Ishikawa (cell line): ENCODE measurements around the gene IL36A.

Source experiments
- CEBPB ChIP-seq: IDR thresholded peaks from 2 replicates; pipeline ENCODE4 v1.6.1; 2012
- EGR1 ChIP-seq: IDR thresholded peaks from 2 replicates; pipeline ENCODE4 v1.6.1; 2012
- EP300 ChIP-seq: IDR thresholded peaks from 2 replicates; pipeline ENCODE4 v1.6.1; 2012; ENCODE audit warnings: borderline replicate concordance
- FOXM1 ChIP-seq: IDR thresholded peaks from 2 replicates; pipeline ENCODE4 v1.6.1; 2012; ENCODE audit warnings: low read depth, borderline replicate concordance
- RAD21 ChIP-seq: IDR thresholded peaks from 2 replicates; pipeline ENCODE4 v1.6.1; 2012; ENCODE audit warnings: low read depth
- TAF1 ChIP-seq: IDR thresholded peaks from 2 replicates; pipeline ENCODE4 v1.6.1; 2012; ENCODE audit warnings: low read depth, mild to moderate bottlenecking
- TCF12 ChIP-seq: IDR thresholded peaks from 2 replicates; pipeline ENCODE4 v1.6.1; 2012; ENCODE audit warnings: low read depth
- YY1 ChIP-seq: IDR thresholded peaks from 2 replicates; pipeline ENCODE4 v1.6.1; 2012; ENCODE audit warnings: low read depth
- TF ChIP-seq, protein P1 (sequence below): IDR thresholded peaks from 2 replicates; pipeline ENCODE4 v1.6.1; 2012
- TF ChIP-seq, protein P2 (sequence below): IDR thresholded peaks from 2 replicates; pipeline ENCODE4 v1.6.1; 2012; ENCODE audit warnings: low read depth, mild to moderate bottlenecking
- TF ChIP-seq, protein P3 (sequence below): IDR thresholded peaks from 2 replicates; pipeline ENCODE4 v1.6.1; 2012

DNA sequence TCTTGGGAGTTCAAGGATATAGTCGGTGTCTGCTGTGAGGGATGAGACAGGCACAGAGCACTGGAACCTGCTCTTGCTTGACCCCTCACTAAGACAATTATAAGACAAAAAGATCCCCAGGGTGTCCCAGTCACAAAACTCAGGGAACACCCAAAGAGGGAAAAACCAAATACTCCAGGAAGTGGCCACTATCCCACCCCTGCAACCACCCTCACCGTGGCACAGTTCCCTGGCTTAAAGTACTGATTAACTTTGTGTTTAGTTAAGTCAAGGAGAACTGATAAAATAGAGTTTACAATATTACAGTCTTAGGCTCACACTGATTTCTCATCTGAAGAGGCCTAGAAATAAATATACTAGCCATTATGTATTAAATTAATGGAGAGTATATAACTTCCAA, 33.9 kb downstream of the IL36A start:
- no peak for TF ChIP-seq CEBPB
- TF ChIP-seq TCF12: no peak
- TF ChIP-seq, protein P1, sequence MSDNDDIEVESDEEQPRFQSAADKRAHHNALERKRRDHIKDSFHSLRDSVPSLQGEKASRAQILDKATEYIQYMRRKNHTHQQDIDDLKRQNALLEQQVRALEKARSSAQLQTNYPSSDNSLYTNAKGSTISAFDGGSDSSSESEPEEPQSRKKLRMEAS: no peak
- TF ChIP-seq, protein P2, sequence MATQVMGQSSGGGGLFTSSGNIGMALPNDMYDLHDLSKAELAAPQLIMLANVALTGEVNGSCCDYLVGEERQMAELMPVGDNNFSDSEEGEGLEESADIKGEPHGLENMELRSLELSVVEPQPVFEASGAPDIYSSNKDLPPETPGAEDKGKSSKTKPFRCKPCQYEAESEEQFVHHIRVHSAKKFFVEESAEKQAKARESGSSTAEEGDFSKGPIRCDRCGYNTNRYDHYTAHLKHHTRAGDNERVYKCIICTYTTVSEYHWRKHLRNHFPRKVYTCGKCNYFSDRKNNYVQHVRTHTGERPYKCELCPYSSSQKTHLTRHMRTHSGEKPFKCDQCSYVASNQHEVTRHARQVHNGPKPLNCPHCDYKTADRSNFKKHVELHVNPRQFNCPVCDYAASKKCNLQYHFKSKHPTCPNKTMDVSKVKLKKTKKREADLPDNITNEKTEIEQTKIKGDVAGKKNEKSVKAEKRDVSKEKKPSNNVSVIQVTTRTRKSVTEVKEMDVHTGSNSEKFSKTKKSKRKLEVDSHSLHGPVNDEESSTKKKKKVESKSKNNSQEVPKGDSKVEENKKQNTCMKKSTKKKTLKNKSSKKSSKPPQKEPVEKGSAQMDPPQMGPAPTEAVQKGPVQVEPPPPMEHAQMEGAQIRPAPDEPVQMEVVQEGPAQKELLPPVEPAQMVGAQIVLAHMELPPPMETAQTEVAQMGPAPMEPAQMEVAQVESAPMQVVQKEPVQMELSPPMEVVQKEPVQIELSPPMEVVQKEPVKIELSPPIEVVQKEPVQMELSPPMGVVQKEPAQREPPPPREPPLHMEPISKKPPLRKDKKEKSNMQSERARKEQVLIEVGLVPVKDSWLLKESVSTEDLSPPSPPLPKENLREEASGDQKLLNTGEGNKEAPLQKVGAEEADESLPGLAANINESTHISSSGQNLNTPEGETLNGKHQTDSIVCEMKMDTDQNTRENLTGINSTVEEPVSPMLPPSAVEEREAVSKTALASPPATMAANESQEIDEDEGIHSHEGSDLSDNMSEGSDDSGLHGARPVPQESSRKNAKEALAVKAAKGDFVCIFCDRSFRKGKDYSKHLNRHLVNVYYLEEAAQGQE: no peak
- TF ChIP-seq, protein P3, sequence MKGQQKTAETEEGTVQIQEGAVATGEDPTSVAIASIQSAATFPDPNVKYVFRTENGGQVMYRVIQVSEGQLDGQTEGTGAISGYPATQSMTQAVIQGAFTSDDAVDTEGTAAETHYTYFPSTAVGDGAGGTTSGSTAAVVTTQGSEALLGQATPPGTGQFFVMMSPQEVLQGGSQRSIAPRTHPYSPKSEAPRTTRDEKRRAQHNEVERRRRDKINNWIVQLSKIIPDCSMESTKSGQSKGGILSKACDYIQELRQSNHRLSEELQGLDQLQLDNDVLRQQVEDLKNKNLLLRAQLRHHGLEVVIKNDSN: no peak
- TF ChIP-seq EGR1: no peak
- TF ChIP-seq EP300: no peak
- no peak for TF ChIP-seq RAD21
- TF ChIP-seq FOXM1: no peak
- TF ChIP-seq TAF1: no peak
- no peak for TF ChIP-seq YY1
